ENCODE measurements around the gene INPP5F. TPM values are rescaled to one million over a fixed set of nuclear protein-coding genes. Genes with fewer than 3 reads are reported as not detected.

Gene INPP5F
- total RNA-seq, 1 donor from 2014 or later: 47.4 TPM

DNA sequence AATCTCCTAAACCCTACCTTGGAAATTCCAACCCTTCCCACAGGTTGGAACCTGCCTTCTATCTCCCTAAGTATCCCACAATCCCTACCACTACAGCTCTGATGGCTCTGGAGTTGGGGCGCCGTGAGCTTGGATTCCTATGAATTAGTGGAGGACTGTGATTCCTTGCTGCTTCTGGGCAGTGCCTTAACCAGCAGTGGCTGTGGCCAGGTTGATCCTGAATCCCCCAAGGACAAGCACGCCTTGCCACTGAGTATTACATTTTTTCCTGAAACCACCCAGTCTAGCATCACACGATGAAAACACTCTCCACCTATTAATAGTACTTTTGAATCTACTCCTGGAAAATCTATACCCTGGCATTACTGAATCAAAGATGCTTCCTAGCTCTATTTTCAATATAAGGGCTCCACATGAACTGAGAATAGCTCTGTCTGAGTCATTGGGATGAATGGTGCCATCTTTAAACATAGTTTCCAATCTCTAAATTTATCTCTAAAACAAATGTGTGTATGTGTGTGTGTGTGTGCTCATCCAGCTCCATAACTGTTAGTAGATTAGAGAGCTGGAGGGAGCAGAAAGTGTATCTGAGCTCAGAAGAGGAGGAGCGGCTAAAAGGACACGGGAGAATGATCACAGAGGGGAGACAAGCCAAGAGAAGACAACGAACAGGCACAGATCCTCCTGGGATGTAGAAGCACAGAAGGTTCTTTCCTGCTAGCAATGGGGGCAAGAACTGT is 11.9 kb upstream of the INPP5F start:
- Mint-ChIP-seq H3K27me3 (no peaks in the 10 kb centered on the region), H3K36me3 (no peaks in the 10 kb centered on the region), H3K4me3 (no peak overlapping the region), H3K9me3 (no peaks in the 10 kb centered on the region), H3K4me1 (ENCODE audit: unreplicated experiment) (peaks cover 9% of the 10 kb centered on the region), H3K27ac (no peak overlapping the region)
- no peak for DNase-seq (ENCODE audit: extremely low spot score, unreplicated experiment)
- TF ChIP-seq, protein P1, sequence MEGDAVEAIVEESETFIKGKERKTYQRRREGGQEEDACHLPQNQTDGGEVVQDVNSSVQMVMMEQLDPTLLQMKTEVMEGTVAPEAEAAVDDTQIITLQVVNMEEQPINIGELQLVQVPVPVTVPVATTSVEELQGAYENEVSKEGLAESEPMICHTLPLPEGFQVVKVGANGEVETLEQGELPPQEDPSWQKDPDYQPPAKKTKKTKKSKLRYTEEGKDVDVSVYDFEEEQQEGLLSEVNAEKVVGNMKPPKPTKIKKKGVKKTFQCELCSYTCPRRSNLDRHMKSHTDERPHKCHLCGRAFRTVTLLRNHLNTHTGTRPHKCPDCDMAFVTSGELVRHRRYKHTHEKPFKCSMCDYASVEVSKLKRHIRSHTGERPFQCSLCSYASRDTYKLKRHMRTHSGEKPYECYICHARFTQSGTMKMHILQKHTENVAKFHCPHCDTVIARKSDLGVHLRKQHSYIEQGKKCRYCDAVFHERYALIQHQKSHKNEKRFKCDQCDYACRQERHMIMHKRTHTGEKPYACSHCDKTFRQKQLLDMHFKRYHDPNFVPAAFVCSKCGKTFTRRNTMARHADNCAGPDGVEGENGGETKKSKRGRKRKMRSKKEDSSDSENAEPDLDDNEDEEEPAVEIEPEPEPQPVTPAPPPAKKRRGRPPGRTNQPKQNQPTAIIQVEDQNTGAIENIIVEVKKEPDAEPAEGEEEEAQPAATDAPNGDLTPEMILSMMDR (conservative IDR thresholded peaks at IDR 0.05): no peak

DNA sequence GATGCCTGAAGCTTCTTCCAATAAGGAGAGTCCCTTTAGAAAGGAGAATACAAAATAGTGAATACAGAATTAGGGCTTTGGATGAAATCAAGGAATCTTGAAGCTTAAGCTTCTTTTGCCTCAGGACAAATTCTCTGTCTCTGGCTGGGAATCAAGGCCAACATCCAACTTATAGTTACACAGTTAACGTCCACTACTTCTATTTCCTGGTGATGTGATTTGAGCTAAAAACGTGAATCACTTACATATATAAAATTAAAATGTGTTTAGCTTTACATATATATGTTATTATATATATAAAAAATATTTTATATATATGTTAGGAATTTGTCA is 11.4 kb upstream of the INPP5F start:
- H3K9me3 Mint-ChIP-seq: no peaks in the 10 kb centered on the region

DNA sequence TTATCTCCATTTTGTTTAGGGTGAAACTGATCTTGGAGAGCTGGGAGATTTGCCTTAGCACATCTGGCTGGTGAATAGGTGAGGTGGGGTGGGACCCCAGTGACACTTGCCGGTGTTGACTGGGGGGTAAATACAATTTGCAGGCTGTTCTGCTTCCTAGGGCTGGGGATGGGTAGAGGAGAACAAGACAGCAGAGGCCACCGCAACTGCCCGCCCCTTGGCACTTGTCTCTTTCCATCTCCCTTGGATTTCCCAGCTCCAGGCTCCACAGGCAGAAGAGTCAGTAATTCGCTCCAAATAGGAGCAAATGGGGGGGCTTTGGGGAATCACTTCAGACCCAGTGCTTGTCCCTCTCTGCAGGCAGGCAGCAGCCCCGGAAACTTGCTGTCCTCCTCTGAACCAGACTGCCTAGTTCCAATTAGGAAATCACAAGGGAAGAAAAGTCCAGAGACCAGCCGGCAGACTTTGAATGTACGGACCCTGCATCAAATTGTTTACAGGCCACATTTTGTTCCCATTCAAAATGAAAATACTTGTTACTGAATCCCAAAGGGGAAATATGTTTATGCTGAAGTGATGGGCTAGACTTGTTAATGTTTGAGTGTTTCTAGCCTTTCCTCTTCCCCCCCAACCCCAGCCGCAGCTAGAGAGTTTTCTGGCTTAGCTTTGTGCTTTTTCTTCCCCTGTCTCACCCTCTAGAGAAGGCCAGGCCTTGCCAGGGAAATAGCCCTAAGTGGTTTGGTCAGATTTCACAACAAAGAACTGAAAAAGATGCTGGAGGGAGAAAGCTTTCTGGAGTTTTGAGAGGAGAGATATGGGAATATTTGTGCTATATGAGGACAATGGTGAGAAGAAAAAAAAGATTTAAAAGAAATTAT is 10.0 kb upstream of the INPP5F start:
- H3K4me3 Mint-ChIP-seq: no peak overlapping the region
- H3K27me3 Mint-ChIP-seq: no peaks in the 10 kb centered on the region

More for the DNA sequence above, 11.4 kb upstream of the INPP5F start:
- Mint-ChIP-seq H3K27ac (no peak overlapping the region), H3K4me3 (no peak overlapping the region), H3K4me1 (ENCODE audit: unreplicated experiment) (peaks cover 9% of the 10 kb centered on the region), H3K27me3 (no peaks in the 10 kb centered on the region), H3K36me3 (no peaks in the 10 kb centered on the region)
- DNase-seq (ENCODE audit: extremely low spot score, unreplicated experiment): no peak
- TF ChIP-seq, protein P1 (conservative IDR thresholded peaks at IDR 0.05): no peak

DNA sequence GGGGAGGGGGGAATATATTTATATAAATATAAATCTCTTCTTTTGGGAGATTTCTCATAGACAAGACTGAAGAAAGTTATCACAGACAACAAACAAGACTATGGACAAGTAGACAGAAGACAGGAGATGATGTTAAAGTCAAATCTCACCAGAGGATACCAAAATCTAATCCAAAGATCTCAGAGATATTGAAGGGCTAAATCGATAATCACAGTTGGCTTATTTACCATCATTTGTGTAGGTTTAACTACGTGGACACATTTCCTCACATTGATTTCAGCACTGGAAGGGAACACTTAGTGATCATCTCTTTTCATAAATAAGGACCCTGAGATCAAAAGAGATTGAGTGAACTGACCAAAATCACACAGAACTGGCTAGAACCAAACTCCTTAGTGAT is 2.7 kb upstream of the INPP5F start:
- H3K4me1 Mint-ChIP-seq (ENCODE audit: unreplicated experiment): peaks cover 37% of the 10 kb centered on the region
- TF ChIP-seq, protein P1 (conservative IDR thresholded peaks at IDR 0.05): no peak
- H3K27ac Mint-ChIP-seq: no peak overlapping the region
- no peaks in the 10 kb centered on the region for H3K36me3 Mint-ChIP-seq
- H3K9me3 Mint-ChIP-seq: no peaks in the 10 kb centered on the region
- DNase-seq (ENCODE audit: extremely low spot score, unreplicated experiment): no peak
- H3K4me3 Mint-ChIP-seq: peak overlapping the region; percentile 53
- H3K27me3 Mint-ChIP-seq: no peaks in the 10 kb centered on the region

More for the DNA sequence above, 10.0 kb upstream of the INPP5F start:
- Mint-ChIP-seq H3K9me3 (no peaks in the 10 kb centered on the region), H3K36me3 (no peaks in the 10 kb centered on the region), H3K4me1 (ENCODE audit: unreplicated experiment) (peaks cover 9% of the 10 kb centered on the region), H3K27ac (no peak overlapping the region)
- TF ChIP-seq, protein P1 (conservative IDR thresholded peaks at IDR 0.05): no peak
- no peak for DNase-seq (ENCODE audit: extremely low spot score, unreplicated experiment)

DNA sequence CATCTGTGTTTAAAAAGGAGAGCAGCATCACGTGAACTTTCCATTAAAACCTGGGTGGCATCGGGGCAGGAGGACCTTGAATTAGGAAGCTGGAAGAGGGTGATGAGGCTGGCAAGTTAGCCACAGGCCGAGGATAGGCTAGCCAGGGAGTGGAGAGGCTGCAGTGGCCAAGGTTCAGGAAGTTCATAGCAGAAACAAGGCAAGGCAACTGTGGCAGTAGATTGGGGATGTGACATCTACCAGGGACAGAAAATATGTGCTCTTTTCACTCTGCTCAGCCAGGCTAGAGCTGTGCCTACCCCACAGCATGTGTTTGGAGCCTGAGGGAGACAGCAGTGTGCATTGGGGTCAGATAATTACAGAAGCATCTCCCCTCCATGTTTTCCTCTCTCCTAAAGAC is 2.2 kb upstream of the INPP5F start:
- no peaks in the 10 kb centered on the region for H3K36me3 Mint-ChIP-seq
- TF ChIP-seq, protein P1 (conservative IDR thresholded peaks at IDR 0.05): no peak
- H3K27ac Mint-ChIP-seq: peak overlapping the region; percentile 1
- H3K4me3 Mint-ChIP-seq: peak overlapping the region; percentile 53
- H3K27me3 Mint-ChIP-seq: no peaks in the 10 kb centered on the region
- DNase-seq (ENCODE audit: extremely low spot score, unreplicated experiment): no peak
- H3K9me3 Mint-ChIP-seq: no peaks in the 10 kb centered on the region
- peaks cover 39% of the 10 kb centered on the region for H3K4me1 Mint-ChIP-seq (ENCODE audit: unreplicated experiment)

Measured in type B pancreatic cell (in vitro differentiated cells).